Liver (tissue), 9 donors: ENCODE data around the gene TMEM163. TPM values are rescaled to one million over a fixed set of nuclear protein-coding genes. Genes with fewer than 3 reads are reported as not detected.

ENCODE experiments used
- DNase-seq: peaks from one replicate; pipeline ENCODE4 v3.0.0-alpha.2; 2017; ENCODE audit warnings: low spot score
- H3K27ac ChIP-seq, 2 donors: one replicate each; pipeline ENCODE4 v1.7.0; 2013; ENCODE audit warnings: inconsistent platforms in 2 of 2, low read length in 2 of 2, control low read depth in 1 of 2, low read depth in 1 of 2, mild to moderate bottlenecking in 1 of 2
- H3K27me3 ChIP-seq, 4 donors: one replicate each; pipeline versions ENCODE4 v1.6.1 to v1.7.0; 2013; ENCODE audit warnings: low read length in 3 of 4, inconsistent platforms in 1 of 4, mild to moderate bottlenecking in 1 of 4, moderate library complexity in 1 of 4; ENCODE audit not compliant: control insufficient read depth in 4 of 4, insufficient read depth in 4 of 4
- H3K36me3 ChIP-seq, 4 donors: one replicate each; pipeline versions ENCODE4 v1.6.1 to v1.7.0; 2013; ENCODE audit warnings: low read length in 3 of 4, mild to moderate bottlenecking in 3 of 4, low read depth in 1 of 4, moderate library complexity in 1 of 4; ENCODE audit not compliant: control insufficient read depth in 4 of 4, insufficient read depth in 3 of 4
- H3K4me1 ChIP-seq, 4 donors: one replicate each; pipeline versions ENCODE4 v1.6.1 to v1.7.0; 2013; ENCODE audit warnings: low read length in 3 of 4, mild to moderate bottlenecking in 3 of 4, moderate library complexity in 1 of 4; ENCODE audit not compliant: control insufficient read depth in 4 of 4, insufficient read depth in 4 of 4
- H3K4me3 ChIP-seq, 3 donors: one replicate each; pipeline versions ENCODE4 v1.6.1 to v1.7.0; 2013; ENCODE audit warnings: low read length in 3 of 3, control low read depth in 1 of 3, low read depth in 1 of 3, mild to moderate bottlenecking in 1 of 3
- H3K9ac ChIP-seq, 2 donors: one replicate each; pipeline ENCODE4 v1.7.0; 2013; ENCODE audit warnings: low read length in 2 of 2, mild to moderate bottlenecking in 2 of 2, moderate library complexity in 2 of 2, control low read depth in 1 of 2, low read depth in 1 of 2
- H3K9me3 ChIP-seq, 4 donors: one replicate each; pipeline versions ENCODE4 v1.6.1 to v1.7.0; 2013; ENCODE audit warnings: low read length in 3 of 4; ENCODE audit not compliant: control insufficient read depth in 4 of 4
- EGR1 ChIP-seq, 2 donors: IDR thresholded peaks; 2 replicates each; pipeline ENCODE4 v1.6.1; 2016 to 2018; ENCODE audit warnings: antibody characterized with exemption in 2 of 2, low read depth in 2 of 2
- FOXA1 ChIP-seq: IDR thresholded peaks from 2 replicates; pipeline ENCODE4 v1.6.1; 2016; ENCODE audit warnings: antibody characterized with exemption
- FOXA2 ChIP-seq: IDR thresholded peaks from 2 replicates; pipeline ENCODE4 v1.6.1; 2016; ENCODE audit warnings: antibody characterized with exemption
- GABPA ChIP-seq, 2 donors: IDR thresholded peaks in 1 of 2; conservative IDR thresholded peaks in 1 of 2; 2 replicates each; pipeline ENCODE4 v1.6.1; 2016; ENCODE audit warnings: antibody characterized with exemption in 2 of 2, mild to moderate bottlenecking in 1 of 2, moderate library complexity in 1 of 2
- HNF4G ChIP-seq: IDR thresholded peaks from 2 replicates; pipeline ENCODE4 v1.6.1; 2016; ENCODE audit warnings: antibody characterized with exemption
- JUND ChIP-seq, 2 donors: IDR thresholded peaks; 2 replicates each; pipeline ENCODE4 v1.6.1; 2016; ENCODE audit warnings: antibody characterized with exemption in 2 of 2
- NR2F2 ChIP-seq: IDR thresholded peaks from 2 replicates; pipeline ENCODE4 v1.6.1; 2016; ENCODE audit warnings: antibody characterized with exemption
- RAD21 ChIP-seq, 2 donors: IDR thresholded peaks; 2 replicates each; pipeline ENCODE4 v1.6.1; 2016; ENCODE audit warnings: antibody characterized with exemption in 2 of 2, mild to moderate bottlenecking in 2 of 2
- REST ChIP-seq: IDR thresholded peaks from 2 replicates; pipeline ENCODE4 v1.6.1; 2016; ENCODE audit warnings: antibody characterized with exemption, mild to moderate bottlenecking
- SP1 ChIP-seq: IDR thresholded peaks from 2 replicates; pipeline ENCODE4 v1.6.1; 2018; ENCODE audit warnings: antibody characterized with exemption, mild to moderate bottlenecking
- TAF1 ChIP-seq: conservative IDR thresholded peaks from 2 replicates; pipeline ENCODE4 v1.6.1; 2016; ENCODE audit warnings: antibody characterized with exemption, mild to moderate bottlenecking
- YY1 ChIP-seq: IDR thresholded peaks from 2 replicates; pipeline ENCODE4 v1.6.1; 2016; ENCODE audit warnings: antibody characterized with exemption, mild to moderate bottlenecking
- ZBTB33 ChIP-seq: IDR thresholded peaks from 2 replicates; pipeline ENCODE4 v1.6.1; 2016; ENCODE audit warnings: antibody characterized with exemption
- WGBS: extraction: QIAGEN DNeasy Blood & Tissue Kit; methylation state at CpG from one replicate; pipeline ENCODE4 v1.1.7; 2013; 5-methylcytosine and 5-hydroxymethylcytosine counted together
- polyA plus RNA-seq, 2 donors: library from polyadenylated mRNA; stranded (reverse) in 1 of 2; unstranded in 1 of 2; fragments of 200-250 nt in 1 of 2; fragments of >200 nt in 1 of 2; fragmentation: Nextera tagmentation in 1 of 2; extraction: Ambion mirVana in 1 of 2; gene quantifications; one replicate each; pipeline versions ENCODE4 v1.2.1 to v1.2.3, GENCODE V29; 2013 to 2015
- total RNA-seq, 2 donors: library from RNA; depleted of rRNA; stranded (reverse); fragments of >200 nt; gene quantifications; one replicate each; pipeline ENCODE4 v1.2.3, GENCODE V29; 2014
- TF ChIP-seq, protein P1 (sequence below): IDR thresholded peaks from 2 replicates; pipeline ENCODE4 v1.6.1; 2016; ENCODE audit warnings: antibody characterized with exemption
- TF ChIP-seq, protein P2 (sequence below): IDR thresholded peaks from 2 replicates; pipeline ENCODE4 v1.6.1; 2016; ENCODE audit warnings: antibody characterized with exemption
- donor health status: healthy.
- donor health status: healthy.
- donor health status: healthy.
- donor health status: healthy.
- donor health status: healthy.

Gene TMEM163
- total and polyA plus RNA-seq, 4 donors = 0.08 to 0.48 (median 0.25) TPM

GRCh38 chr2:134630504-134631159, 88.2 kb downstream of the TMEM163 start:
- H3K4me1 ChIP-seq = no peaks in the 10 kb centered on the region
- TF ChIP-seq NR2F2 (no peak), REST (no peak), TAF1 (no peak), ZBTB33 (no peak), GABPA (IDR thresholded peaks at IDR 0.05 in 1 of 2, conservative IDR thresholded peaks at IDR 0.05 in 1 of 2) (no peak), RAD21 (IDR thresholded peaks at IDR 0.05) (no peak), YY1 (no peak), SP1 (no peak), FOXA2 (no peak), JUND (IDR thresholded peaks at IDR 0.05) (no peak), EGR1 (IDR thresholded peaks at IDR 0.05; ENCODE audit: low read depth in 2 of 2) (no peak), FOXA1 (no peak)
- TF ChIP-seq, protein P1, sequence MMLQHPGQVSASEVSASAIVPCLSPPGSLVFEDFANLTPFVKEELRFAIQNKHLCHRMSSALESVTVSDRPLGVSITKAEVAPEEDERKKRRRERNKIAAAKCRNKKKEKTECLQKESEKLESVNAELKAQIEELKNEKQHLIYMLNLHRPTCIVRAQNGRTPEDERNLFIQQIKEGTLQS = no peak
- TF ChIP-seq, protein P2, sequence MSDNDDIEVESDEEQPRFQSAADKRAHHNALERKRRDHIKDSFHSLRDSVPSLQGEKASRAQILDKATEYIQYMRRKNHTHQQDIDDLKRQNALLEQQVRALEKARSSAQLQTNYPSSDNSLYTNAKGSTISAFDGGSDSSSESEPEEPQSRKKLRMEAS = no peak
- H3K27ac ChIP-seq = no peak overlapping the region
- WGBS = 87% methylated on average over 3 of the region's 3 CpGs
- H3K36me3 ChIP-seq = no peaks in the 10 kb centered on the region
- H3K9ac ChIP-seq = no peak overlapping the region
- H3K27me3 ChIP-seq = no peaks in the 10 kb centered on the region
- no peaks in the 10 kb centered on the region for H3K9me3 ChIP-seq
- no peak overlapping the region for H3K4me3 ChIP-seq
- no peak for DNase-seq

- DNase-seq = no peak
- Histone ChIP-seq H3K9ac (no peak overlapping the region), H3K4me1 (no peaks in the 10 kb centered on the region), H3K9me3 (no peaks in the 10 kb centered on the region), H3K27me3 (no peaks in the 10 kb centered on the region), H3K4me3 (no peak overlapping the region), H3K27ac (no peak overlapping the region), H3K36me3 (no peaks in the 10 kb centered on the region)
- WGBS = 93% methylated on average over 3 of the region's 3 CpGs
- TF ChIP-seq REST (no peak), HNF4G (no peak), JUND (IDR thresholded peaks at IDR 0.05) (no peak), ZBTB33 (no peak), TAF1 (no peak), EGR1 (IDR thresholded peaks at IDR 0.05; ENCODE audit: low read depth in 2 of 2) (no peak), NR2F2 (no peak)
Observed at GRCh38 chr2:134628453-134628852, 90.3 kb downstream of the TMEM163 start.
